CD1c-positive myeloid dendritic cell (primary cell): ENCODE measurements around the gene CRIP2.

Source experiments
- DNase-seq: peaks from one replicate; pipeline ENCODE4 v3.0.0-alpha.2; 2016; ENCODE audit errors: extremely low spot score

CRIP2 gene

DNA sequence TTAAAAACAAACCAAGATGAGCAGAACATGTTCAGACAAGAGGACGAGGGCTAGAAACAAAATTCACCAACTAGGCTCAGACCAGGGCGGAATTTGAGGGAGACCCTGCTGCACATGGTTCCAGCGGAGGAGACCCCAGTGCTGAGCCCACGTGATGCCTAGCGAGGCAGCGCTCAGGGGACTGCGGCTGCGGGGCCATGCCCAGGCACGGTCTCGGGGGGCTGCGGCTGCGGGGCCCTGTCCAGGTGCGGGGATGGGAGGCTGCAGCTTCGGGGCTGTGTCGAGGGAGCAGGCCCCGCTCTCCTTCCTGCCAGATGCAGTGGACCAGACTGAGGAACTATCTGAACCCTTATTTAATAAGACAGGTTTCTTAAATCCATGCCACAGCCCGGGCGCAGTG, 12.7 kb upstream of the CRIP2 start:
- DNase-seq = no peak

- no peak for DNase-seq
Measured at GRCh38 chr14:105464501-105464900, 10.1 kb upstream of the CRIP2 start.

GRCh38 chr14:105465209-105466031, 9.2 kb upstream of the CRIP2 start:
- DNase-seq = no peak

GRCh38 chr14:105466531-105467248, 7.9 kb upstream of the CRIP2 start:
- DNase-seq = no peak

GRCh38 chr14:105467249-105467941, 7.2 kb upstream of the CRIP2 start:
- no peak for DNase-seq

DNA sequence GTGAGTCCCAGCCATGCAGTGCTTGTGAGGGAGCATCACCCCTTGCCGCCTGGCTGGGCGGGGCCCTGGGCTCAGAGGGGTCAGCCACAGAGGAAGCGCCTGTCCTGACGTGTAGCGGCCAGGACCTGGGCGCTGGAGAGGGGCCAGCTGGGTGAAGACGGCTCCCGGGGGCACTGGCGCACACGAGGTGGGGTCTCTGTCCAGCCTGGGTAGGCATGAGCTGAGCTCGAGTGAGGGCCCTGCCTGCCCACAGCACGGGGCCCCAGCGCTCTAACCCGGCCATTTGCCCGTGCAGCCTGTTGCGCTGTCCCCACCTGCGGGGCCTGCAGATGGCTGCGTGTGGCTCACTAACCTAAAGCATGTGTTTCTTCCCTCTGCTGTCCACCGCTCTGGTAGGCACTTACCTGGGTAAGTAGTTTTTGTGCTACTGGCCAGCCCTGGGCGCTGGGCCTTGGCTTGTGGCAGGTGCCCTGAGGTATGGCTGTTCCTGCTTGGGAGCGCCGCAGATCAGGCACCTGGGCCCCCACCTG, 6.6 kb upstream of the CRIP2 start:
- no peak for DNase-seq

GRCh38 chr14:105468621-105469241, 5.9 kb upstream of the CRIP2 start:
- no peak for DNase-seq

- no peak for DNase-seq
Measured at GRCh38 chr14:105469456-105470349, 4.9 kb upstream of the CRIP2 start.

DNA sequence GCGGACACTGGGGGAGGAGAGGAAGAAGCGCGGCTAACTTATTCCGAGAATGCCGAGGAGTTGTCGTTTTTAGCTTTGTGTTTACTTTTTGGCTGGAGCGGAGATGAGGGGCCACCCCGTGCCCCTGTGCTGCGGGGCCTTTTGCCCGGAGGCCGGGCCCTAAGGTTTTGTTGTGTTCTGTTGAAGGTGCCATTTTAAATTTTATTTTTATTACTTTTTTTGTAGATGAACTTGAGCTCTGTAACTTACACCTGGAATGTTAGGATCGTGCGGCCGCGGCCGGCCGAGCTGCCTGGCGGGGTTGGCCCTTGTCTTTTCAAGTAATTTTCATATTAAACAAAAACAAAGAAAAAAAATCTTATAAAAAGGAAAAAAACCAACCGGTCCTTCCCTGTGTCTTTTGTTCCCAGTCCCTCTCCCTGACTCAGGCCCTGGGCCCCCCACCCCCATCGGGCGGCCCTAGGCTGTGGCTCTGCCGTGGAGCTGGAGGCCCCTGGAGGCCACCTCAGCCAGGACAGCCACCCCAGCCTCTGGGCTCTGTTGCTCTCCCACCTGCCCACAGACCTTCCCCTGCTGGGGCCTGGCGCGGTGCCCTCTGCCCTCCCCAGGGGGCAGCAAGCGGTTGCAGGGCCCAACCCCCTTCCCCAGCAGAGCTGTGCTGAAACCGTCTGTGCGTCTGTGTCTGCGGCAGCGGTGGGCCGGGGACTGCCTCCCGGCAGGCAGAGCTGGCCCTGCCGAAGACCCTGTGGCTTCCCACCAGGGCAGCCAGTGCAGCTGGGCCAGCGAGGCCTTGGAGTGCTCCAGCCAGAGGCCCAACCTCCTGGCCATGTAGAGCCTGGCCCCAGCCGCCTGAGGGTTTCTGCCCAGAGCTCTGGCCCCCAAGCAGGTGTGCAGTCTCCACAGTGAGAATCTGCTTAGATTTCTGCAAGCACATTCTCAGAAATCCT, 4.0 kb upstream of the CRIP2 start:
- no peak for DNase-seq

DNA sequence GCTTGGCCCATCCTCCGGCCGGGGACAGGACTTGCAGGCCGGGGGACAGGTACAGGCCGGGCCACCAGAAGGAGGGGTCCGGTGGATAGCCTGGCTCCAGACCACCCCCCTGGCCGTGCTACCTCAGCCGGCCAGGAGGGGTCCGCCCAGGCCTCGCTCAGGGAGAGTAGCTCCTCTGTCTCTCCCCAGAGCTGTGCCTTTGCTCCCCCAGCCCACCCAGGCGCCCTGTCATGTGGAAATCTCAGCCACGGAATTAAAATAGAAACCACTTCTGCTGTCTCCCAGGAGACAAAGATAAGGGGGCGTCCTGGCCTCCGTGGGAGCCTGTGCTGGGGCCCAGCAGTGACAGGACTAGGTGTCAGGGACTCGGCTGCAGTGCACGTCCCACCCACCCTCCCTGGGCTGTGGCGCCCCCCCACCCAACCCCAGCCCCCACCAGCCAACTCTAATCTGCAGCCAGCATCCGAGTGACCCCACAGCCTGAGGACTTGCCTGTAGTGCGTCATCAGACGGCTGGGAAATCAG, 3.3 kb upstream of the CRIP2 start:
- DNase-seq = no peak

DNA sequence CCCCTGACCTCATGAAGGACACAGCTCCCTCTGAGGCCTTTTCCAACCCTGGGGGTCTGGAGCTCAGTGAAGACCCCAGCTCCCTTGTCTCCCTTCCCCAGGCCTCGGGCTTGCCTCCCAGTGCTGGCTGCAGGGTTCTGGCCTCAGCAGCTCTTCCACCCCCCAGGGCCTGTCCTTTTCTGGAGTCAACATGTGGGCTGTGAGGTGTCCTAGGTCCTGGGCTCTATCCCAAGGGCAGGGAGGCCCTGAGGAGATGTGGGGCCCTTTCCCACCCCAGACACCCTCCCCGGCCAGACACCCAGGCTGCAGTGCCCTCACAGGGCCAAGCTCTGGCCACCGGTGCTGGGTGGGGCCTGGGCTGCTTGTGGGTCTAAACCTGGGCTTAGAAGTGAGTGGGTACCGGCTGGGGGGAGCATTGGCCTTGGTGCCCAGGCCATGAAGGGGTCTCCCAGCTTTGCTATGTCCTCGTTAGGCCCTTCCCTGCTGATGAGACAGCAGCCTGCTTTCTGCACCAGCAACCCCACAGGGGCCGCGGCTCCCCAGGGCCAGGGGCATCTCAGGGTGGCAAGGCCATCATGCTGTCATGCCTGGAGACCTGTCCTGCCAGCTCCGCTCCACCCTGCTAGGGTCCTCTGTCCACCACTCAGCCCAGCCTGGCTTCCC, 2.7 kb upstream of the CRIP2 start:
- DNase-seq = no peak

GRCh38 chr14:105472486-105472991, 2.1 kb upstream of the CRIP2 start:
- DNase-seq = no peak

DNA sequence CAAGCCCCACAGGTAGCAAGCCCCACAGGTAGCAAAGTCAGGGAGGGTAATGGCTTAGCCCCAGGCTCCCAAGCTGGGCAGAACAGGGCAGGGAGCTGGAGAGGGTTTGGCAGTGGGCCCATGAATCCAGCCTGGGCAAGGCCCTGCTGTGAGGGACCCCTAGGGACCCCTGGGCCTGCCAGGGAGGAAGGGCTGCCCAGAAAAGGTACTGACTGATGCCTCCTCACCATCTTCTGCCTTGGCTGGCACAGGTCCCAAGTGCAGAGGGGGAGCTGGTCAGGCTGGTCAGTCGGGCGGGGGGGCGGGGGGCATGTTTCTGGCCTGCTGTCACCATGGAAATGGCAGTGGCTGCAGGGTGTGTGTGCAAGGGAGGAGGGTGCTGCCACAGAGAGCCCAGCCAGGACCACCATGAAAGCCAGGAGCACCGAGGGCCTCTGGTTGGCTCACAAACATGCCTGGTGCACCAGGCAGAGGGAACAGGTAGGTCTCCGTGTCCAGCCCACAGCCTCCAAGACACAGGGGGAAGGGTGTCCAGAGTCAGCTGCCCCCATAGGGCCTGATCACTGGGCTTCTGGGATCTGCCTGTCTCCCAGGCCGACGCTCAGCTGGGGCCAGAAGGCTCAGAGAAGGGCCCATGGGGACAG, 1.5 kb upstream of the CRIP2 start:
- DNase-seq = no peak

DNA sequence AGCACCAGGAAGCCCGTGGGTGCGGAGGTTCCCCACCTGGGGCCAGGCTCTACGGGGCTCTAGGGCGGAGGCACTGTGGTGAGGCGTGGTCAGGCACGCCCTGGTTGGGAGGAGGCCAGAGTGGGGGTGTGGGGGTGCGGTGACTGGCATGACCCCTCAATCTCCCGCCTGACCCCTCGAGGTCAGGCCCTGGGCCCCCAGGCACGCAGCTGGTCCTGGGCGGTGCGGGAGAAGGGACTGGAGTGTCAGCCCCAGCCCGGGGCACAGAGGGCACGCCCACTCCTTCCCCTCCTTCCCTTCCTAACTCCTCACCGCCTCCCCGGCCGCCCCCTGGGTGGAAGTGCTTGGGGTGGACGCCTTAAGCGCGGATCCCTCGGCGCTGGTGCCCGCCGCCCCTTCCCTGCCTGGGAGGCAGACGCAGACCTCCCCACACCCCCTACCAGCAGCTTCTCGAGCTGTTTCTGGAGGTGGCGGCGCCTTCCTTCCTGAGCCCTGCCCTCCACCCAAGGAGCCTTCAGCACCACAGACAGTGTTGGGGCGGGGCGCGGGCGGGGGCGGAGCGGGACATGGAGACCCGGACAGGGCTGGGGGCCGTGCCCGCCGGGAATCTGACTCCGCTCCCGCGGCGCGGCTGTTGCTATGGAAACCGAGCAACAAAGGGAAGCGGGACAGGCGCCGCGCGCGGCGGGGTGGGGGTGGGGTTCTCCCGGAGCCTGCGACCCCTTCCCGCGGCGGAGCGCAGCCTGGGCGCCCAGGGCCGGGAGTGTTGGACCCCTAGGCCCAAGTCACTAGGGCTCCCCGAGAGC, 741 bp upstream of the CRIP2 start:
- peak; percentile 71 for DNase-seq

DNA sequence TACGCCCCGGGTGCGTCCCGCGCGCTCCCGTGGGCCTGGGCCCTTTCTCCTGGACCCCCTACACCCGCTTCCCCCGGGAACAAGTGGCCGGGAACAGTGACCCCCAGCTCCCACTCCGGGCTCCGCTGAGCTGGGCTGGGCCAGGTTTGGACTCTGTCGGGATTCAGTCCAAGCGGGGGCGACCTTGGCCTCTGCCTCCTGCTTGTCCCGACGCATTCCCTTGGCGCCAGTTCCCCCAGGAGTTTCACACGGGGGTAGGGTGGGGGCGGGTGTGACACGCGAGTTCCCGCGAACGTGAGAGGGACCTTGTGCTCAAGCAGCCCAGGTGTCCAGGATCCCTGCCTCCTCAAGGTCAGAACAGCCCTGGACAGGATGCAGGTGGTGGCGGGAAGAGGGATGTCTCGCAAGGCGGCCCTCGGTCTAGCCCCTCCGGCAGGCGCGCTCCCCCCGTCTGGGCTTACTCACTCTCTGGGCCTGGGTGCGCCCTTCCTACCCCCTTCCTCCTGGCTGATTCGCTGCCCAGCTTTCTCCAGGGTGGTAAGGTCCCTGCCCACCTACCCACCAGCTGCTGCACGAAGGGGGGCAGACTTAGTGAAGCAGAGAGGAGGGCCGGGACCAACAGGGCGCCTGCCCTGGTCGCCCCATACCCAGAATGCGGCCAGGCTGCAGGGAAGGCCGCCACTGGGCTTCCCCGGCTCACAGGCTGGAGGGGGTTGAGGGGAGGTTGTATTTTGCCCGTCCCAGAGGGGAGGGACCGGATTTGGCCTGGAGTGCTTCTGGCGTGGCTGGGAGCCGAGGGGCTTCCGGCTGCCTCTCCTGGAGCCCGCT, 862 bp downstream of the CRIP2 start:
- DNase-seq = no peak

GRCh38 chr14:105476097-105476830, 1.6 kb downstream of the CRIP2 start:
- DNase-seq = no peak
